ENCODE measurements around the gene CHD3.

The CHD3 gene

GRCh38 chr17:7888184-7888920, at the start of gene CHD3:
CHD3 (plus strand) TSS chr17:7888789; CDS start chr17:7889001, 212 bp downstream.
- peak; percentile 46 for DNase-seq

GRCh38 chr17:7839190-7839875, 49.3 kb upstream of the CHD3 start:
- no peak for DNase-seq

- DNase-seq = peak; percentile 13
These were observed 48.7 kb upstream of the CHD3 start for GRCh38 chr17:7839876-7840261.

GRCh38 chr17:7840441-7840840, 48.1 kb upstream of the CHD3 start:
- no peak for DNase-seq

- no peak for DNase-seq
These were observed 47.7 kb upstream of the CHD3 start for GRCh38 chr17:7840875-7841274.

GRCh38 chr17:7841396-7841914, 47.1 kb upstream of the CHD3 start:
- DNase-seq = peak; percentile 62

GRCh38 chr17:7841915-7842379, 46.6 kb upstream of the CHD3 start:
- DNase-seq = peak; percentile 89

- peak; percentile 56 for DNase-seq
These were observed 46.0 kb upstream of the CHD3 start for GRCh38 chr17:7842380-7843256.

- DNase-seq = no peak
These were observed 45.4 kb upstream of the CHD3 start for GRCh38 chr17:7843257-7843535.

GRCh38 chr17:7843536-7844291, 44.9 kb upstream of the CHD3 start:
- DNase-seq = peak; percentile 78

- DNase-seq = peak; percentile 82
These were observed 44.1 kb upstream of the CHD3 start for GRCh38 chr17:7844292-7845154.

GRCh38 chr17:7845359-7846062, 43.1 kb upstream of the CHD3 start:
- no peak for DNase-seq

- no peak for DNase-seq
These were observed 42.4 kb upstream of the CHD3 start for GRCh38 chr17:7846063-7846735.

GRCh38 chr17:7846765-7847661, 41.6 kb upstream of the CHD3 start:
- DNase-seq = no peak

GRCh38 chr17:7848131-7848579, 40.4 kb upstream of the CHD3 start:
- no peak for DNase-seq

- no peak for DNase-seq
These were observed 39.9 kb upstream of the CHD3 start for GRCh38 chr17:7848739-7849129.

GRCh38 chr17:7849130-7849750, 39.3 kb upstream of the CHD3 start:
- no peak for DNase-seq

GRCh38 chr17:7849751-7850504, 38.7 kb upstream of the CHD3 start:
- DNase-seq = no peak
